SU-DHL-6 (cell line): Measurements from ENCODE around the gene ZMYM3.

Source experiments
- H2AFZ ChIP-seq: fragments of 200-600 bp; sonication (generic); 2 replicates; pipeline ENCODE4 v1.6.1; 2014; ENCODE audit warnings: low read depth, mild to moderate bottlenecking, moderate library complexity, mixed read lengths, antibody characterized with exemption, low read length; ENCODE audit not compliant: severe bottlenecking
- H3F3A ChIP-seq: fragments of 200-600 bp; shearing (Covaris generic); 2 replicates; pipeline ENCODE4 v1.6.0; 2016; ENCODE audit warnings: antibody characterized with exemption, mild to moderate bottlenecking; ENCODE audit not compliant: insufficient read depth
- H3K27ac ChIP-seq: fragments of 200-600 bp; sonication (generic); 2 replicates; pipeline ENCODE4 v1.5.1; 2016; ENCODE audit warnings: low read depth, mild to moderate bottlenecking, low read length, moderate library complexity, mixed read lengths
- H3K27me3 ChIP-seq: fragments of 200-600 bp; sonication (generic), shearing (Covaris generic); 2 replicates; pipeline ENCODE4 v1.6.0; 2014; ENCODE audit warnings: mild to moderate bottlenecking, low read length
- H3K36me3 ChIP-seq: fragments of 200-600 bp; sonication (generic); 2 replicates; pipeline ENCODE4 v1.6.1; 2014; ENCODE audit warnings: mild to moderate bottlenecking, low read length, mixed read lengths
- H3K4me2 ChIP-seq: fragments of 300-600, 200-600 bp; shearing (Covaris generic), sonication (generic); 2 replicates; pipeline ENCODE4 v1.6.0; 2014; ENCODE audit warnings: low read length, low read depth, mild to moderate bottlenecking; ENCODE audit not compliant: poor library complexity, severe bottlenecking
- H3K4me3 ChIP-seq: fragments of 200-600 bp; sonication (generic); 2 replicates; pipeline ENCODE4 v1.5.1; 2014; ENCODE audit warnings: antibody characterized with exemption, low read length, mild to moderate bottlenecking, mixed read lengths; ENCODE audit not compliant: insufficient read depth, poor library complexity, severe bottlenecking
- H3K79me2 ChIP-seq: fragments of 200-600 bp; sonication (generic); 2 replicates; pipeline ENCODE4 v1.6.1; 2014; ENCODE audit warnings: mild to moderate bottlenecking, low read length, moderate library complexity; ENCODE audit not compliant: insufficient read depth
- H3K9ac ChIP-seq: fragments of 200-600 bp; sonication (generic); 2 replicates; pipeline ENCODE4 v1.7.0; 2014; ENCODE audit warnings: mild to moderate bottlenecking, low read length
- H3K9me2 ChIP-seq: fragments of 200-600 bp; sonication (generic); replicated peaks from 2 replicates; pipeline ENCODE4 v1.6.1; 2014; ENCODE audit warnings: low read length; ENCODE audit not compliant: insufficient read depth
- H3K9me3 ChIP-seq: fragments of 200-600 bp; sonication (generic); 2 replicates; pipeline ENCODE4 v1.6.1; 2014; ENCODE audit warnings: low read length, mixed read lengths; ENCODE audit not compliant: insufficient read depth
- H4K20me1 ChIP-seq: fragments of 200-600 bp; sonication (generic); 2 replicates; pipeline ENCODE4 v1.6.1; 2014; ENCODE audit warnings: low read depth, mild to moderate bottlenecking, antibody characterized with exemption, low read length, moderate library complexity, mixed read lengths
- CTCF ChIP-seq: fragments of 200-600 bp; sonication (generic); IDR thresholded peaks from one replicate; pipeline ENCODE4 v1.5.1; 2017; ENCODE audit warnings: antibody characterized with exemption, mild to moderate bottlenecking, low read length, moderate library complexity; ENCODE audit not compliant: insufficient read depth, poor library complexity, severe bottlenecking
- EZH2phosphoT487 ChIP-seq: fragments of 200-600 bp; sonication (generic), shearing (Covaris generic); conservative IDR thresholded peaks from 2 replicates; pipeline ENCODE4 v1.6.1; 2018; ENCODE audit warnings: mild to moderate bottlenecking, antibody characterized with exemption, low read length, moderate library complexity, mixed read lengths

ZMYM3 gene

GRCh38 chrX:71227370-71228062 lies 26.4 kb downstream of the ZMYM3 start:
- H3F3A ChIP-seq = no peaks in the 10 kb centered on the region
- H3K79me2 ChIP-seq = no peaks in the 10 kb centered on the region
- H3K27ac ChIP-seq = no peak overlapping the region
- no peak overlapping the region for H2AFZ ChIP-seq
- H3K9me2 ChIP-seq = no peaks in the 10 kb centered on the region
- no peaks in the 10 kb centered on the region for H4K20me1 ChIP-seq
- no peaks in the 10 kb centered on the region for H3K36me3 ChIP-seq
- no peak for TF ChIP-seq EZH2phosphoT487
- TF ChIP-seq CTCF = no peak
- no peaks in the 10 kb centered on the region for H3K9me3 ChIP-seq
- no peak overlapping the region for H3K4me3 ChIP-seq
- H3K27me3 ChIP-seq = no peaks in the 10 kb centered on the region
- no peak overlapping the region for H3K9ac ChIP-seq
- no peak overlapping the region for H3K4me2 ChIP-seq

- Histone ChIP-seq H3K36me3 (no peaks in the 10 kb centered on the region), H3K4me3 (no peak overlapping the region), H3K27me3 (no peaks in the 10 kb centered on the region), H3K9me2 (no peaks in the 10 kb centered on the region), H2AFZ (no peak overlapping the region), H3K4me2 (no peak overlapping the region), H3K79me2 (no peaks in the 10 kb centered on the region), H3K9me3 (no peaks in the 10 kb centered on the region), H3F3A (no peaks in the 10 kb centered on the region), H4K20me1 (no peaks in the 10 kb centered on the region), H3K9ac (no peak overlapping the region), H3K27ac (no peak overlapping the region)
- TF ChIP-seq CTCF (no peak), EZH2phosphoT487 (no peak)
Measured at GRCh38 chrX:71225676-71226075, 28.3 kb downstream of the ZMYM3 start.

- no peaks in the 10 kb centered on the region for H3K9me3 ChIP-seq
- H3F3A ChIP-seq = no peaks in the 10 kb centered on the region
- H3K4me3 ChIP-seq = no peak overlapping the region
- no peak overlapping the region for H3K4me2 ChIP-seq
- H3K27me3 ChIP-seq = no peaks in the 10 kb centered on the region
- H3K36me3 ChIP-seq = no peaks in the 10 kb centered on the region
- no peak overlapping the region for H2AFZ ChIP-seq
- no peaks in the 10 kb centered on the region for H4K20me1 ChIP-seq
- no peaks in the 10 kb centered on the region for H3K79me2 ChIP-seq
- no peak overlapping the region for H3K9ac ChIP-seq
- TF ChIP-seq CTCF (no peak), EZH2phosphoT487 (no peak)
- H3K9me2 ChIP-seq = no peaks in the 10 kb centered on the region
- H3K27ac ChIP-seq = no peak overlapping the region
Measured at GRCh38 chrX:71225009-71225408, 28.9 kb downstream of the ZMYM3 start.
